Common myeloid progenitor, CD34-positive (primary cell): ENCODE measurements around the gene RARA.

Experiments
- CTCF ChIA-PET: fragments of 350-600 bp; sonication (Branson Sonifier 250); formaldehyde crosslinking; loops from one replicate; lab custom pipeline; 2021; ENCODE audit warnings: antibody characterized with exemption; lab: Charles Lee
- POLR2A ChIA-PET: fragments of 350-600 bp; sonication (Branson Sonifier 250); formaldehyde crosslinking; loops from one replicate; lab custom pipeline; 2021; ENCODE audit warnings: antibody characterized with exemption; lab: Charles Lee
- DNase-seq, 3 donors: peaks; one replicate each; pipeline versions ENCODE4 v3.0.0 to v3.0.0-alpha.2; 2013
- H3K27ac ChIP-seq, 2 experiments: 1 replicate in 1 of 2; 2 replicates in 1 of 2; pipeline ENCODE4 v1.7.0; 2013; ENCODE audit warnings: inconsistent platforms in 2 of 2, low read length in 2 of 2, mild to moderate bottlenecking in 2 of 2, low read depth in 1 of 2, moderate library complexity in 1 of 2; ENCODE audit not compliant: severe bottlenecking in 2 of 2, insufficient read depth in 1 of 2, poor library complexity in 1 of 2
- H3K27me3 ChIP-seq, 5 experiments: replicated peaks in 2 of 5; 1 replicate in 3 of 5; 2 replicates in 2 of 5; pipeline versions ENCODE4 v1.6.1 to v1.7.0; 2013; ENCODE audit warnings: low read length in 4 of 5, mild to moderate bottlenecking in 2 of 5, moderate library complexity in 2 of 5, inconsistent platforms in 1 of 5; ENCODE audit not compliant: insufficient read depth in 5 of 5, control insufficient read depth in 4 of 5
- H3K36me3 ChIP-seq, 4 experiments: 1 replicate in 2 of 4; 2 replicates in 2 of 4; pipeline versions ENCODE4 v1.6.1 to v1.7.0; 2013; ENCODE audit warnings: low read length in 3 of 4, control low read depth in 1 of 4, mild to moderate bottlenecking in 1 of 4; ENCODE audit not compliant: control insufficient read depth in 4 of 4, insufficient read depth in 4 of 4
- H3K4me1 ChIP-seq, 4 experiments: 1 replicate in 3 of 4; 2 replicates in 1 of 4; pipeline versions ENCODE4 v1.6.1 to v1.7.1; 2013; ENCODE audit warnings: low read length in 3 of 4, mild to moderate bottlenecking in 3 of 4, control low read depth in 1 of 4, inconsistent platforms in 1 of 4, moderate library complexity in 1 of 4; ENCODE audit not compliant: control insufficient read depth in 4 of 4, insufficient read depth in 4 of 4; ENCODE audit errors: control extremely low read depth in 1 of 4
- H3K4me3 ChIP-seq, 7 experiments: 1 replicate in 4 of 7; 2 replicates in 3 of 7; pipeline versions ENCODE4 v1.5.1 to v1.7.0; 2013; ENCODE audit warnings: mild to moderate bottlenecking in 7 of 7, low read length in 6 of 7, moderate library complexity in 6 of 7, inconsistent platforms in 2 of 7, low read depth in 2 of 7, control low read depth in 1 of 7; ENCODE audit not compliant: insufficient read depth in 4 of 7, control insufficient read depth in 1 of 7; ENCODE audit errors: extremely low read depth in 1 of 7
- H3K9me3 ChIP-seq, 5 experiments: 1 replicate in 4 of 5; 2 replicates in 1 of 5; pipeline versions ENCODE4 v1.6.1 to v1.7.1; 2013; ENCODE audit warnings: low read length in 4 of 5, mild to moderate bottlenecking in 2 of 5, inconsistent platforms in 1 of 5, low read depth in 1 of 5, moderate library complexity in 1 of 5; ENCODE audit not compliant: control insufficient read depth in 4 of 5, insufficient read depth in 2 of 5; ENCODE audit errors: control extremely low read depth in 1 of 5
- WGBS: methylation state at CpG from one replicate; pipeline ENCODE4 v1.1.5; 2013; ENCODE audit not compliant: insufficient coverage; 5-methylcytosine and 5-hydroxymethylcytosine counted together

RARA gene

DNA sequence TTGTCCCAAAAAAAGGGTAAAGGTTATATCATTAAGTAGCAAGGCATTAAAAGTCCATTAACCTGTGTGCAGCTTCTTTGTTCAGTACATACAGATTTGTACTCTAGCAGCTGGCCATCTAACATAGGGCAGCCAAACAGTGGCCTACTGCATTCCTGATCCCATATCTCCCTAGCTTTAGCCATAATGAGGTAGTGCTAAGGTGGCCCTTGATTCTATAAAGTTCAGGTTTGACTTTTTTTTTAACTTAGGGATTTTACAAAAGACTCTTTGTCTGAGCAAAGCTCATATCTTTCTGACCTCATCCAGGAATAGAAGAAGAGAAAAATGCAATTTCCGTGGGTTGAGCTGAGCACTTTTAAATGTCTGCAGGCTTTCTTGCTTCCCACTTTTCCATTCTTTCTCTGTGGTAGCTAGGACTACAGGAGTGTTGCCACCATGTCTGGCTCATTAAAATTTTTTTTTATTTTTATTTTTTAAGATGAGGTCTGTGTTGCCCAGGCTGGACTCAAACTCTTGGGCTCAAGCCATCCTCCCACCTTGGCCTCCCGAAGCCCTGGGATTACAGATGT is 40.8 kb upstream of the RARA start:
- DNase-seq: no peak
- CTCF ChIA-PET: interaction anchor here (0.7 to 1.3 kb wide), 2 partner anchors 50 to 267 kb away, joined by 3 read pairs; partner anchors contain the start of gene WIPF2
- POLR2A ChIA-PET: interaction anchor here (0.6 kb wide), 1 partner anchor 10 kb away, joined by 4 read pairs; no protein-coding TSS in a partner anchor
- Histone ChIP-seq H3K9me3 (no peaks in the 10 kb centered on the region), H3K27me3 (no peaks in the 10 kb centered on the region), H3K36me3 (peaks cover 27 to 50% (median 38%) of the 10 kb centered on the region in 4 experiments), H3K27ac (no peak overlapping the region), H3K4me1 (no peaks in the 10 kb centered on the region), H3K4me3 (no peak overlapping the region)
- 92% methylated on average over 2 of the region's 2 CpGs for WGBS

DNA sequence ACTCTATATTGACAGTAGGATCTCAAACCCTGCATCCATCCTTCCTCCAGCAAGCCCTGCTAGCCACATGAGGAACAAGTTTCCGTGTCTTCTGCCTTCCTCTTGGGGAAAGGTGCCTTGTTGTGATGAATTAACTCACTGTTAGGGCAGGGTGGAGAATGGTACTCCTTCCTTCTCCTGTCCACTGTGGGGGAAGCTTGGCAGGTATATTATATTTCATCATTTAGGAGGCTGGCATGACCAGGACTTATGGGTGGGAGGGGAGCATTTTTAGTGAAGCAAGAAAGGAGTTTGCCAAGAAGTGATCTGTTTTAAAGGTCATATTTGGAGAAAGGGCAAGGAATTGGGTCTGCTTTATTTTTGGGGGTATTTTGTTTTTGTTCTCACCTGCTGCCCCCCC is 30.6 kb upstream of the RARA start:
- DNase-seq: no peak
- WGBS: no CpG with 5 or more reads among the region's 1 CpG
- no peak overlapping the region for H3K4me3 ChIP-seq
- peaks cover 4 to 17% (median 5%) of the 10 kb centered on the region in 4 experiments for H3K4me1 ChIP-seq
- H3K27ac ChIP-seq: no peak overlapping the region
- H3K9me3 ChIP-seq: no peaks in the 10 kb centered on the region
- ChIA-PET POLR2A (interaction anchor here (0.6 kb wide), 1 partner anchor 10 kb away, joined by 4 read pairs; no protein-coding TSS in a partner anchor), CTCF (interaction anchor here (0.9 to 1.1 kb wide), 2 partner anchors 16 to 52 kb away, joined by 3 read pairs; no protein-coding TSS in a partner anchor)
- H3K27me3 ChIP-seq: no peaks in the 10 kb centered on the region
- peaks cover 19 to 60% (median 41%) of the 10 kb centered on the region in 4 experiments for H3K36me3 ChIP-seq

DNA sequence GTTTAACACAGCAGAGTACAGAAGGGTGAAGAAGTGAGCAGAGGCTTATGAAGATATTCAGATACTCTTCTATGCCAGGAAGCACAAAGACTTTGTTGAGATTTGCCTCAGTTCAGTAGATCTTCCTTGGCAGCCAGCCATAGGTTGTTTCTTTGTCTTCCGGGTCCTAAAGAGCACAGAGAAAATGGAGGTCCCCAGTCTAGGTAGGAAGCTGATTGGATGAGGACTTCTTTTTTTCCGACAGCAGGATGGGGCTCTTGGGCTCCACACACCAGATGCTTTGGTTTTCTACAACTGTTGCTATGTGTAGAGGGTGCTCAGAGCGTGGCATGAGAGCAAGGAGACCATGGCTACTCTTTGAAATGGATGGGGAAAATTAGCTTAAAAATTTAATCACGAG is 29.6 kb upstream of the RARA start:
- Histone ChIP-seq H3K4me1 (peaks cover 4 to 17% (median 5%) of the 10 kb centered on the region in 4 experiments), H3K36me3 (peaks cover 12 to 55% (median 39%) of the 10 kb centered on the region in 4 experiments), H3K27me3 (no peaks in the 10 kb centered on the region), H3K9me3 (no peaks in the 10 kb centered on the region), H3K4me3 (no peak overlapping the region), H3K27ac (no peak overlapping the region)
- 94% methylated on average over 2 of the region's 4 CpGs for WGBS
- DNase-seq: no peak
- POLR2A ChIA-PET: no interaction called here
- CTCF ChIA-PET: interaction anchor here (0.6 to 1.1 kb wide), 2 partner anchors 15 to 238 kb away, joined by 3 to 4 read pairs; no protein-coding TSS in a partner anchor

DNA sequence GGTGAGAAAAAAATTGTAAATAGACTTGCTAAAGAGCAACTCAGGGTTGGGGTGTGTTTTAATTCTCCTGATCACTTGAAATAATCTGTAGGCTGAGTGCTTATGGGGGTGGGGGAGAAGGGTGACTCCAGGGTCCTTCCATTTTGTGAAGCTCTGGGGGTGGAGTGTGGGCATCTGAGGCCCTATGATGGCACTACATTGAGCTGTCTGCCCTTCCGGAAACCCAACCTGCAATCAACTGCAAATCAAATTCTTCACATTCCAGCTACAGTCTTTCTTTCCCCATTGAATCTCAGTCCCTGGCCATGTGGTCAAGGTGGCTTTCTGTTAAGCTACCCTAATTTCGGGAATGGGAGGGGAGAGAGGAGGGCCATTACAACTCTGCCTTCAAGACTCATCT is 27.3 kb upstream of the RARA start:
- DNase-seq: no peak
- ChIA-PET CTCF (no interaction called here), POLR2A (no interaction called here)
- Histone ChIP-seq H3K9me3 (no peaks in the 10 kb centered on the region), H3K27me3 (no peaks in the 10 kb centered on the region), H3K4me3 (no peak overlapping the region), H3K36me3 (peaks cover 12 to 48% (median 35%) of the 10 kb centered on the region in 4 experiments), H3K4me1 (no peaks in the 10 kb centered on the region), H3K27ac (no peak overlapping the region)
- 100% methylated on average over 1 of the region's 2 CpGs for WGBS

DNA sequence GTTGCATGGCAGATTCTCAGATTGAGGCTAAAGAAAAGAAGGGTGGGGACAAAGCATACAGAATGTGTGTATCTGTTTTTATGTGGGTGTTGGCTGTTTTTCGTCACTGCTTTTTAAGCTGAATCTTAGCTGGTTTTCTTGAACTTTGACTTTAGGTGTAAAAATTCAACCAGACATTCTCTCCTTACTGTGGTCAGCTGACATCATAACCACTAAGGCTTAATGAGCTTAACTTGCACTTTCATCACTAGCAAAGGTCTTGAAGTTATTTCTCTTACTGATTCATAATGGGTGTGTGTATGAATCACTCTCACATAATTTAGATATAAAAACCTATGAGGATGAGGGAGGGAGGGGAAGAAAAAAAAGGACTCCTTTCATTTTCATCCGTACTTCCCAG is 25.3 kb upstream of the RARA start:
- Histone ChIP-seq H3K27ac (no peak overlapping the region), H3K27me3 (no peaks in the 10 kb centered on the region), H3K4me3 (no peak overlapping the region), H3K9me3 (no peaks in the 10 kb centered on the region), H3K36me3 (peaks cover 12 to 29% (median 22%) of the 10 kb centered on the region in 4 experiments), H3K4me1 (peaks cover 0 to 9% (median 4%) of the 10 kb centered on the region in 4 experiments)
- WGBS: no CpG with 5 or more reads among the region's 2 CpGs
- no peak for DNase-seq
- ChIA-PET POLR2A (interaction anchor here (0.5 to 0.7 kb wide), 2 partner anchors 73 to 198 kb away, joined by 3 read pairs; no protein-coding TSS in a partner anchor), CTCF (interaction anchor here (0.6 to 1.0 kb wide), 5 partner anchors 10 to 174 kb away, joined by 3 to 4 read pairs (median 3); no protein-coding TSS in a partner anchor)

DNA sequence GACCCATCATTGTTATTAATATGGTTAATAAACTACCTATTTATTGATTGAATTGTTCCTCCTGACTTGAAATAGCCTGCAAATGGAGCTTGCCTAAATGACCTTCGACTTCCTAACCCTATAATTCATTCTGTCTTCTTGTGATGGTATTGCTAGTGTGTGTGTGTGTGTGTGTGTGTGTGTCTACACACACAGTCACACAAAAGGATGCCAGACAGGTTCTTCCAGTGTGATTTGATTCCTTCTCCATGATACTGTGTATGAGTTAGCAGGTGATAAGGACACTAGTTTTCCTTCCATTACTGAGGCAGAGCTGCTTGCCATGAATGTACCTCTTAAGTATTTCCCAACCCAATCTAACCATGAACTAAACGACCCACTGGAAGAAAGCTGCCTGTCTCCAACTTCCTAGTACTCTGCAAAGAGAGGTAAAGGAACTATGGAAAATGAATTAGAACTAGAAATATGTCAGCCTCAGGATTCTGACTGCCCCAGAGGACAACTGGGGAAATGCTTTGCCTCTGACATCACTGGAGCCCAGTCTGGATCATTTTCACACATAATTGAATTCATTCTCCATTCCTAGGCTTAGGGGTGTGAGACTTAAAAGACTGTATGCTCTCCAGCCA is 24.8 kb upstream of the RARA start:
- CTCF ChIA-PET: interaction anchor here (0.8 to 2.2 kb wide), 4 partner anchors 14 to 92 kb away, joined by 3 to 7 read pairs (median 4); no protein-coding TSS in a partner anchor
- POLR2A ChIA-PET: interaction anchor here (0.6 kb wide), 1 partner anchor 93 kb away, joined by 5 read pairs; no protein-coding TSS in a partner anchor
- H3K36me3 ChIP-seq: peaks cover 11 to 24% (median 18%) of the 10 kb centered on the region in 4 experiments
- no CpG with 5 or more reads among the region's 2 CpGs for WGBS
- H3K27me3 ChIP-seq: no peaks in the 10 kb centered on the region
- no peaks in the 10 kb centered on the region for H3K9me3 ChIP-seq
- no peak for DNase-seq
- H3K27ac ChIP-seq: no peak overlapping the region
- no peak overlapping the region for H3K4me3 ChIP-seq
- peaks cover 0 to 13% (median 8%) of the 10 kb centered on the region in 4 experiments for H3K4me1 ChIP-seq
